Smooth muscle cell (in vitro differentiated cells): ENCODE data around the gene BRD2. TPM values are rescaled to one million over a fixed set of nuclear protein-coding genes. Genes with fewer than 3 reads are reported as not detected.

Experiments
- DNase-seq: peaks from one replicate; lab custom pipeline; 2025; ENCODE audit not compliant: unreplicated experiment; lab: John Stamatoyannopoulos, UW
- H2AFZ ChIP-seq: fragments of 200-600 bp; sonication (generic); 2 replicates; pipeline ENCODE4 v1.6.0; 2016; ENCODE audit warnings: antibody characterized with exemption, low read depth, mild to moderate bottlenecking
- H3F3A ChIP-seq: fragments of 200-600 bp; sonication (generic); 2 replicates; pipeline ENCODE4 v1.6.0; 2017; ENCODE audit warnings: antibody characterized with exemption, low read depth
- H3K27ac ChIP-seq: fragments of 200-600 bp; sonication (generic); 2 replicates; pipeline ENCODE4 v1.5.1; 2016; ENCODE audit warnings: low read depth, mild to moderate bottlenecking
- H3K27me3 ChIP-seq: fragments of 200-600 bp; sonication (generic); 2 replicates; pipeline ENCODE4 v1.6.1; 2016; ENCODE audit warnings: low read depth, mild to moderate bottlenecking
- H3K36me3 ChIP-seq: fragments of 200-600 bp; sonication (generic); 2 replicates; pipeline ENCODE4 v1.5.1; 2016; ENCODE audit warnings: low read depth
- H3K4me1 ChIP-seq: fragments of 200-600 bp; sonication (generic); 2 replicates; pipeline ENCODE4 v1.5.1; 2016; ENCODE audit warnings: low read depth
- H3K4me2 ChIP-seq: fragments of 200-600 bp; sonication (generic); 2 replicates; pipeline ENCODE4 v1.6.0; 2016; ENCODE audit warnings: mild to moderate bottlenecking
- H3K4me3 ChIP-seq: fragments of 200-600 bp; sonication (generic); 2 replicates; pipeline ENCODE4 v1.5.1; 2016; ENCODE audit warnings: mild to moderate bottlenecking
- H3K79me2 ChIP-seq: fragments of 200-600 bp; sonication (generic); 2 replicates; pipeline ENCODE4 v1.6.0; 2016; ENCODE audit warnings: low read depth, mild to moderate bottlenecking
- H3K9ac ChIP-seq: fragments of 200-600 bp; sonication (generic); 2 replicates; pipeline ENCODE4 v1.6.0; 2016; ENCODE audit warnings: low read depth
- H3K9me3 ChIP-seq: fragments of 200-600 bp; sonication (generic); replicated peaks from 2 replicates; pipeline ENCODE4 v1.5.1; 2016; ENCODE audit warnings: low read depth
- H4K20me1 ChIP-seq: fragments of 200-600 bp; sonication (generic); 2 replicates; pipeline ENCODE4 v1.6.0; 2016; ENCODE audit warnings: low read depth
- CTCF ChIP-seq: fragments of 200-600 bp; sonication (generic); IDR thresholded peaks from 2 replicates; pipeline ENCODE4 v1.5.1; 2017; ENCODE audit warnings: borderline replicate concordance, mild to moderate bottlenecking, antibody characterized with exemption; ENCODE audit not compliant: insufficient read depth, poor library complexity, severe bottlenecking
- WGBS: methylation state at CpG from one replicate; pipeline ENCODE4 v1.1.7; 2016; ENCODE audit warnings: low lambda C conversion rate; 5-methylcytosine and 5-hydroxymethylcytosine counted together
- polyA plus RNA-seq: library from polyadenylated mRNA; unstranded; fragments of >200 nt; fragmentation: Nextera tagmentation; extraction: Ambion mirVana; gene quantifications from 2 replicates; pipeline ENCODE4 v1.2.1, GENCODE V29; 2016
- total RNA-seq: library from RNA; depleted of rRNA; stranded (reverse); fragments of >200 nt; gene quantifications from 2 replicates; pipeline ENCODE4 v1.2.3, GENCODE V29; 2014

BRD2 gene
- total and polyA plus RNA-seq, 2 experiments from 2014 or later = 162 to 205 TPM

GRCh38 chr6:32980488-32981038 is 12.2 kb downstream of the BRD2 start:
- no peak for TF ChIP-seq CTCF
- Histone ChIP-seq H3K36me3 (peaks cover 50% of the 10 kb centered on the region), H3K27me3 (no peaks in the 10 kb centered on the region), H3K4me1 (peaks cover 4% of the 10 kb centered on the region), H3K9ac (no peak overlapping the region), H2AFZ (no peak overlapping the region), H3K4me3 (no peak overlapping the region), H3K4me2 (no peak overlapping the region), H3K79me2 (peaks cover 46% of the 10 kb centered on the region), H4K20me1 (peaks cover 89% of the 10 kb centered on the region), H3K27ac (no peak overlapping the region), H3F3A (peaks cover 71% of the 10 kb centered on the region), H3K9me3 (no peaks in the 10 kb centered on the region)
- WGBS = 91% methylated on average over 10 of the region's 11 CpGs
- no peak for DNase-seq

- no peak overlapping the region for H3K4me2 ChIP-seq
- H2AFZ ChIP-seq = no peak overlapping the region
- peaks cover 73% of the 10 kb centered on the region for H4K20me1 ChIP-seq
- no peak for DNase-seq
- H3K4me1 ChIP-seq = no peaks in the 10 kb centered on the region
- peaks cover 30% of the 10 kb centered on the region for H3K79me2 ChIP-seq
- H3K9me3 ChIP-seq = no peaks in the 10 kb centered on the region
- no peak overlapping the region for H3K9ac ChIP-seq
- no peak overlapping the region for H3K4me3 ChIP-seq
- TF ChIP-seq CTCF = no peak
- H3F3A ChIP-seq = peaks cover 61% of the 10 kb centered on the region
- no peaks in the 10 kb centered on the region for H3K27me3 ChIP-seq
- 76% methylated on average over 8 of the region's 8 CpGs for WGBS
- H3K27ac ChIP-seq = peak overlapping the region; percentile 47
- peaks cover 38% of the 10 kb centered on the region for H3K36me3 ChIP-seq
Measured at GRCh38 chr6:32982084-32982701, 13.8 kb downstream of the BRD2 start.

- H3K9ac ChIP-seq = no peak overlapping the region
- peak overlapping the region; percentile 10 for H3K27ac ChIP-seq
- H2AFZ ChIP-seq = no peak overlapping the region
- H3K4me3 ChIP-seq = no peak overlapping the region
- peaks cover 23% of the 10 kb centered on the region for H3K79me2 ChIP-seq
- 80% methylated on average over 6 of the region's 6 CpGs for WGBS
- no peak for TF ChIP-seq CTCF
- H4K20me1 ChIP-seq = peaks cover 66% of the 10 kb centered on the region
- peaks cover 31% of the 10 kb centered on the region for H3K36me3 ChIP-seq
- H3K27me3 ChIP-seq = no peaks in the 10 kb centered on the region
- H3K4me2 ChIP-seq = no peak overlapping the region
- DNase-seq = no peak
- H3K9me3 ChIP-seq = no peaks in the 10 kb centered on the region
- no peaks in the 10 kb centered on the region for H3K4me1 ChIP-seq
- H3F3A ChIP-seq = peaks cover 54% of the 10 kb centered on the region
Measured at GRCh38 chr6:32982702-32983492, 14.5 kb downstream of the BRD2 start.
